Hepatocyte (in vitro differentiated cells): ENCODE results near the gene DIP2C. TPM values are rescaled to one million over a fixed set of nuclear protein-coding genes. Genes with fewer than 3 reads are reported as not detected.
"Not testable (repeated sequence)": the region's sequence is repeated elsewhere in the genome, so short reads cannot be mapped to it uniquely, and the experiment has no call there.

Experiments
- DNase-seq: peaks from one replicate; pipeline ENCODE4 v3.0.0-alpha.2; 2016; ENCODE audit warnings: low spot score
- H2AFZ ChIP-seq: fragments of 200-600 bp; sonication (generic); 2 replicates; pipeline ENCODE4 v1.6.0; 2016; ENCODE audit warnings: antibody characterized with exemption, mild to moderate bottlenecking
- H3K27ac ChIP-seq: fragments of 200-600 bp; sonication (generic); 2 replicates; pipeline ENCODE4 v1.5.1; 2016; ENCODE audit warnings: mild to moderate bottlenecking
- H3K27me3 ChIP-seq: fragments of 200-600 bp; sonication (generic); 2 replicates; pipeline ENCODE4 v1.6.1; 2016
- H3K36me3 ChIP-seq: fragments of 200-600 bp; sonication (generic); replicated peaks from 2 replicates; pipeline ENCODE4 v1.5.1; 2016; ENCODE audit warnings: low read depth; ENCODE audit not compliant: insufficient read depth
- H3K4me1 ChIP-seq: fragments of 200-600 bp; sonication (generic); 2 replicates; pipeline ENCODE4 v1.5.1; 2016; ENCODE audit warnings: mild to moderate bottlenecking, moderate library complexity; ENCODE audit not compliant: insufficient read depth
- H3K4me2 ChIP-seq: fragments of 200-600 bp; sonication (generic); 2 replicates; pipeline ENCODE4 v1.6.0; 2016
- H3K4me3 ChIP-seq: fragments of 200-600 bp; sonication (generic); 2 replicates; pipeline ENCODE4 v1.5.1; 2016; ENCODE audit warnings: mild to moderate bottlenecking
- H3K79me2 ChIP-seq: fragments of 200-600 bp; sonication (generic); 2 replicates; pipeline ENCODE4 v1.6.0; 2017; ENCODE audit warnings: mild to moderate bottlenecking
- H3K9me2 ChIP-seq: fragments of 200-600 bp; sonication (generic); replicated peaks from 2 replicates; pipeline ENCODE4 v1.6.0; 2017; ENCODE audit warnings: mild to moderate bottlenecking; ENCODE audit not compliant: insufficient read depth
- H3K9me3 ChIP-seq: fragments of 200-600 bp; sonication (generic); 2 replicates; pipeline ENCODE4 v1.5.1; 2016; ENCODE audit warnings: low read depth, mild to moderate bottlenecking
- H4K20me1 ChIP-seq: fragments of 200-600 bp; sonication (generic); 2 replicates; pipeline ENCODE4 v1.6.0; 2016; ENCODE audit warnings: mild to moderate bottlenecking; ENCODE audit not compliant: insufficient read depth, poor library complexity, severe bottlenecking
- EZH2 ChIP-seq: fragments of 200-600 bp; sonication (generic); IDR thresholded peaks from 2 replicates; pipeline ENCODE4 v1.6.1; 2016; ENCODE audit warnings: antibody characterized with exemption, mild to moderate bottlenecking, borderline replicate concordance
- EZH2phosphoT487 ChIP-seq: fragments of 200-600 bp; sonication (generic); IDR thresholded peaks from one replicate; pipeline ENCODE4 v1.6.1; 2018; ENCODE audit warnings: antibody characterized with exemption, mild to moderate bottlenecking, low read depth, moderate library complexity; ENCODE audit not compliant: unreplicated experiment, severe bottlenecking
- WGBS: methylation state at CpG from one replicate; pipeline ENCODE4 v1.1.6; 2016; ENCODE audit warnings: low lambda C conversion rate; ENCODE audit errors: missing lambda C conversion rate; 5-methylcytosine and 5-hydroxymethylcytosine counted together
- polyA plus RNA-seq: library from polyadenylated mRNA; unstranded; fragments of >200 nt; fragmentation: Nextera tagmentation; extraction: Ambion mirVana; gene quantifications from 2 replicates; pipeline ENCODE4 v1.2.1, GENCODE V29; 2016
- total RNA-seq: library from RNA; depleted of rRNA; stranded (reverse); fragments of >200 nt; gene quantifications from 2 replicates; pipeline ENCODE4 v1.2.3, GENCODE V29; 2014
- TF ChIP-seq, protein P1 (sequence below): fragments of 200-600 bp; sonication (generic); IDR thresholded peaks from 2 replicates; pipeline ENCODE4 v1.5.1; 2016; ENCODE audit warnings: antibody characterized with exemption, mild to moderate bottlenecking; ENCODE audit not compliant: poor library complexity

The DIP2C gene
- total and polyA plus RNA-seq, 2 experiments from 2014 or later: 11.1 to 12.8 TPM

DNA sequence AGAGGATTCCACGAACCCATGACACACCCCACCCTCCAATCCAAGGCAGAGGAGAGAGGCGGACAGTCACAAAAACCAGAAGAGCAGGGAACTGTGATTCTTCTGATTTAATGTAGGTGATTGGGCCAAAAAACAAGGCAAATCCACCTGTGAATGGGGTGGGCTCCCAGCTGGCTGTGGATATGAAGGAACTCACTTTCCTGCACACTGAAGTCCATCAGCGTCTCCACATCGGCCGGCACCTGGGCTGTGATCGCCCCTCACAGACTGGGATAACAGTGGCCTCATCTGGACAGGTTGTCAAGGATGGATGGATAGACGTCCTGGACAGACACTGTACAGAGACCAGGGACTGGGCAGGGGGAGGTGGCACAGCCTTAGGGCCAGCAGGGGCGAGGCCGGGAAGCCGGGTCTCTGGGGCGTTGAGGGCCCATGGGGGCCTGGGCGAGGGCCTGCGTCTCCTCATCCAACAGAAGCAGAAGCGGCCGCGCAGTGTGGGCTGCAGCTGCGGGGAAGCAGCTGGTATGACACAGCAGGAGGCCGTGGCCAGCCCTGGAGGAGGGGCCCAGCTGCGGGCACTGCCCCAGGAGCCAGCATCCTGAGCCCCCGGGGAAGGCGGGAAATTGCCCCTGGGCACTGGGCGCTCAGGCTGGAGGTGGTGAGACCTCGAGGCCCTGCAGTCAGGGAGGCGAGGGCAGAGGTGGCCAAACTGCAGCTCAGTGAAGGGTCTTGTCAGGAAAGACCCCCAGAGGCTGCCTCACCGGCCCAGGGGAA is 54.2 kb downstream of the DIP2C start:
- Histone ChIP-seq H3K4me1 (peaks cover 5% of the 10 kb centered on the region), H3K36me3 (no peaks in the 10 kb centered on the region), H3K79me2 (peaks cover 89% of the 10 kb centered on the region), H3K9me2 (no peaks in the 10 kb centered on the region), H3K27me3 (no peaks in the 10 kb centered on the region), H2AFZ (no peak overlapping the region), H3K9me3 (no peaks in the 10 kb centered on the region), H3K4me3 (no peak overlapping the region), H4K20me1 (peaks cover 52% of the 10 kb centered on the region), H3K4me2 (no peak overlapping the region), H3K27ac (no peak overlapping the region)
- DNase-seq: no peak
- 92% methylated on average over 24 of the region's 25 CpGs for WGBS
- TF ChIP-seq EZH2phosphoT487: no peak
- no peak for TF ChIP-seq EZH2
- TF ChIP-seq, protein P1, sequence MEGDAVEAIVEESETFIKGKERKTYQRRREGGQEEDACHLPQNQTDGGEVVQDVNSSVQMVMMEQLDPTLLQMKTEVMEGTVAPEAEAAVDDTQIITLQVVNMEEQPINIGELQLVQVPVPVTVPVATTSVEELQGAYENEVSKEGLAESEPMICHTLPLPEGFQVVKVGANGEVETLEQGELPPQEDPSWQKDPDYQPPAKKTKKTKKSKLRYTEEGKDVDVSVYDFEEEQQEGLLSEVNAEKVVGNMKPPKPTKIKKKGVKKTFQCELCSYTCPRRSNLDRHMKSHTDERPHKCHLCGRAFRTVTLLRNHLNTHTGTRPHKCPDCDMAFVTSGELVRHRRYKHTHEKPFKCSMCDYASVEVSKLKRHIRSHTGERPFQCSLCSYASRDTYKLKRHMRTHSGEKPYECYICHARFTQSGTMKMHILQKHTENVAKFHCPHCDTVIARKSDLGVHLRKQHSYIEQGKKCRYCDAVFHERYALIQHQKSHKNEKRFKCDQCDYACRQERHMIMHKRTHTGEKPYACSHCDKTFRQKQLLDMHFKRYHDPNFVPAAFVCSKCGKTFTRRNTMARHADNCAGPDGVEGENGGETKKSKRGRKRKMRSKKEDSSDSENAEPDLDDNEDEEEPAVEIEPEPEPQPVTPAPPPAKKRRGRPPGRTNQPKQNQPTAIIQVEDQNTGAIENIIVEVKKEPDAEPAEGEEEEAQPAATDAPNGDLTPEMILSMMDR: no peak

DNA sequence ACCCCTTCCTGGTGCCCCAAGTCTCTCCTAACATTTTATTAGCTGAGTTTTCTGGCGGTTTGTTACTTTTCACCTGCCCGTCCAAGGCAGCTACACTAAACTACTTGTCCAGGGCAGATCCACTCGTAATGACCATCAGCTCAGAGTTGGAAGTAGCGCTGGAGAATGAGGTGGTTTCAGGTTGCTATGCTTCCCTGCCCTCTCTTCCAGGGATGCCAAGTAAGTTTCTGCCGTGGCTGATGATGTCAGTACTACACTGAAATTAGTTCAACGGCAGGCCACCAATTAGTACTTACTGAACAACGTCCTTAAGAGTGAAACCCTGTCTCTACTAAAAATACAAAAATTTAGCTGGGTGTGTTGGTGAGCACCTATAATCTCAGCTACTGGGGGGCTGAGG is 55.2 kb downstream of the DIP2C start:
- Histone ChIP-seq H3K4me3 (no peak overlapping the region), H3K9me2 (no peaks in the 10 kb centered on the region), H3K27ac (no peak overlapping the region), H2AFZ (no peak overlapping the region), H4K20me1 (peaks cover 49% of the 10 kb centered on the region), H3K4me1 (peaks cover 5% of the 10 kb centered on the region), H3K9me3 (no peaks in the 10 kb centered on the region), H3K79me2 (peaks cover 89% of the 10 kb centered on the region), H3K4me2 (no peak overlapping the region), H3K36me3 (no peaks in the 10 kb centered on the region), H3K27me3 (no peaks in the 10 kb centered on the region)
- WGBS: 69% methylated on average over 7 of the region's 7 CpGs
- no peak for TF ChIP-seq EZH2
- TF ChIP-seq, protein P1: no peak
- TF ChIP-seq EZH2phosphoT487: no peak
- DNase-seq: no peak

DNA sequence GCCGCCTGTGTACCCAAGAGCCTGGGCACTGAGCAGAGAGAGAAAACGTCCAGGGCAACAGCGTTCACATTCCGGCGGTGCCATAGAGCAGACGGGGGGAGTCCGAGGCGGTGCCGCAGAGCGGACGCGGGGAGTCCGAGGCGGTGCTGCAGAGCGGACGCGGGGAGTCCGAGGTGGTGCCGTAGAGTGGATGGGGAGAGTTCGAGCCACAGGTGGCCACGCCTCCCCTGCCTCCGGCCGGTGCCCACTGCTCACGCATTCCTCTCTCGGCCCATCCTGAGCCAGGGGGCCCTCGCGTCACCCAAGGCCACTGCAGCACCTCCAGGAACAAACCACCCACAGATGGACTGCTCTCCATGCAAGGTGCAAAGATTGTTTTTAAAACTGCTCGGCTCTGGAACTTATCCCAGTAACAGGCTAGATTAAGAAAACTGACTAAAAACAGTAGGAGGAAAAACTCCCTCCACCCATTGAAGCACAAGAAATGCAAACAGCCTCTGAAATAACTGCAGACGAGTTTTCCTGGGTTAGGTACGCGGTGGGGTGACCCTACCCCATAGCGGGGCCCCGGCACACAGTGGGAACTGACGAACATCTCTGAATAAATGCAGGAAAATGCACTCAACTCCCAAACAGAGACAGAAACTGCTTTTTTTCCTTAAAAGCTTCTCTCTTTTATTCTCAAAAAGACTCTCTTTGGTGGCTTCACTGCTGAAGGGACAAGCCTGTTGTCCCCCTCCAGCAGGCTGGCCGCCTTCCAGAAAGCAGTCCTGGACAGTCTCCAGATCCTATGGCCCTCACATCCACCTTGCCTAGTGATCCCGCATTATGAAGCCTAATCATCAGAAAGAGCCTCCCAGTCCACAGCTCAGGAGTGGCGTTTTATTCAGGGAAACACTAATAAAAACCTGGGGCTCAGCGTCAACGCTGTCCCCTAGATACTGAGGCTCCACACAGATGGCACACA is 55.9 kb downstream of the DIP2C start:
- no peak overlapping the region for H3K27ac ChIP-seq

DNA sequence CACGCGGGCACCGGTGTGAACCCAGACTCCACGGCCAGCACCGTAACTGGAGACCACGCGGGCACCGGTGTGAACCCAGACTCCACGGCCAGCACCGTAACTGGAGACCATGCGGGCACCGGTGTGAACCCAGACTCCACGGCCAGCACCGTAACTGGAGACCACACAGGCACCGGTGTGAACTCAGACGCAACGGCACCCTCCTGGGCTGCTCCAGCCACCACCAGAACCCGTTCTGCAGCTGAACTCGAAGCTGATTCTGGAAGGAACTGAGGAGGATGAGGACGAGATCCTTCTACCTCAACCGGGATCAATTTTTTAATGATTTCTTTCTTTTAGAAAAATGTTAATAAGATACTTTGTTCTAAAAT is 56.7 kb downstream of the DIP2C start:
- Histone ChIP-seq H3K79me2 (peaks cover 92% of the 10 kb centered on the region), H4K20me1 (peaks cover 42% of the 10 kb centered on the region)
- H3K36me3 ChIP-seq, H3K9me3 ChIP-seq, H3K9me2 ChIP-seq, H3K4me1 ChIP-seq, H3K27me3 ChIP-seq, H2AFZ ChIP-seq, H3K4me2 ChIP-seq, H3K4me3 ChIP-seq, H3K27ac ChIP-seq, DNase-seq: not testable (repeated sequence)
- WGBS: 99% methylated on average over 13 of the region's 21 CpGs

More for the DNA sequence above, 55.9 kb downstream of the DIP2C start:
- Histone ChIP-seq H3K9me3 (no peaks in the 10 kb centered on the region), H3K4me1 (peaks cover 5% of the 10 kb centered on the region), H2AFZ (no peak overlapping the region), H4K20me1 (peaks cover 47% of the 10 kb centered on the region), H3K27me3 (no peaks in the 10 kb centered on the region), H3K4me2 (no peak overlapping the region), H3K9me2 (no peaks in the 10 kb centered on the region), H3K36me3 (no peaks in the 10 kb centered on the region), H3K4me3 (no peak overlapping the region), H3K79me2 (peaks cover 92% of the 10 kb centered on the region)
- 87% methylated on average over 37 of the region's 39 CpGs for WGBS
- no peak for TF ChIP-seq EZH2
- TF ChIP-seq EZH2phosphoT487: no peak
- TF ChIP-seq, protein P1: no peak
- no peak for DNase-seq

DNA sequence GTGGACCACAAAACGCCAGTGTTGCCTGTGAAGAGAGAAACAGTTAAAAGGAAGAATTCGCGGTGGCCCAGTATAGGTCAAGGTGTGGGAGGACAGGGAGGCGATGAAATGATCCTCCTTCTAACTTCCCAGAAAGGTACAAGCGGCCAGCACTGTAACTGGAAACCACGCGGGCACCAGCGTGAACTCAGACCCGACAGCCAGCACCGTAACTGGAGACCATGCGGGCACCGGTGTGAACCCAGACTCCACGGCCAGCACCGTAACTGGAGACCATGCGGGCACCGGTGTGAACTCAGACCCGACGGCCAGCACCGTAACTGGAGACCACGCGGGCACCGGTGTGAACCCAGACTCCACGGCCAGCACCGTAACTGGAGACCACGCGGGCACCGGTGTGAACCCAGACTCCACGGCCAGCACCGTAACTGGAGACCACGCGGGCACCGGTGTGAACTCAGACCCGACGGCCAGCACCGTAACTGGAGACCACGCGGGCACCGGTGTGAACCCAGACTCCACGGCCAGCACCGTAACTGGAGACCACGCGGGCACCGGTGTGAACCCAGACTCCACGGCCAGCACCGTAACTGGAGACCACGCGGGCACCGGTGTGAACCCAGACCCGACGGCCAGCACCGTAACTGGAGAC is 57.2 kb downstream of the DIP2C start:
- H3K36me3 ChIP-seq, H3K27ac ChIP-seq, H2AFZ ChIP-seq, H3K27me3 ChIP-seq, H3K4me3 ChIP-seq, DNase-seq, H3K4me1 ChIP-seq, H3K9me2 ChIP-seq, H3K4me2 ChIP-seq, H3K9me3 ChIP-seq: not testable (repeated sequence)
- 100% methylated on average over 15 of the region's 51 CpGs for WGBS
- Histone ChIP-seq H4K20me1 (peaks cover 37% of the 10 kb centered on the region), H3K79me2 (peaks cover 92% of the 10 kb centered on the region)
